Fibroblast of the conjunctiva (primary cell): ENCODE results near the gene ZDHHC9.
"Not testable (repeated sequence)": the region's sequence is repeated elsewhere in the genome, so short reads cannot be mapped to it uniquely, and the experiment has no call there.

Source experiments
- DNase-seq: peaks from one replicate; pipeline ENCODE4 v3.0.0-alpha.2; 2010; ENCODE audit warnings: low read depth

The ZDHHC9 gene

DNA sequence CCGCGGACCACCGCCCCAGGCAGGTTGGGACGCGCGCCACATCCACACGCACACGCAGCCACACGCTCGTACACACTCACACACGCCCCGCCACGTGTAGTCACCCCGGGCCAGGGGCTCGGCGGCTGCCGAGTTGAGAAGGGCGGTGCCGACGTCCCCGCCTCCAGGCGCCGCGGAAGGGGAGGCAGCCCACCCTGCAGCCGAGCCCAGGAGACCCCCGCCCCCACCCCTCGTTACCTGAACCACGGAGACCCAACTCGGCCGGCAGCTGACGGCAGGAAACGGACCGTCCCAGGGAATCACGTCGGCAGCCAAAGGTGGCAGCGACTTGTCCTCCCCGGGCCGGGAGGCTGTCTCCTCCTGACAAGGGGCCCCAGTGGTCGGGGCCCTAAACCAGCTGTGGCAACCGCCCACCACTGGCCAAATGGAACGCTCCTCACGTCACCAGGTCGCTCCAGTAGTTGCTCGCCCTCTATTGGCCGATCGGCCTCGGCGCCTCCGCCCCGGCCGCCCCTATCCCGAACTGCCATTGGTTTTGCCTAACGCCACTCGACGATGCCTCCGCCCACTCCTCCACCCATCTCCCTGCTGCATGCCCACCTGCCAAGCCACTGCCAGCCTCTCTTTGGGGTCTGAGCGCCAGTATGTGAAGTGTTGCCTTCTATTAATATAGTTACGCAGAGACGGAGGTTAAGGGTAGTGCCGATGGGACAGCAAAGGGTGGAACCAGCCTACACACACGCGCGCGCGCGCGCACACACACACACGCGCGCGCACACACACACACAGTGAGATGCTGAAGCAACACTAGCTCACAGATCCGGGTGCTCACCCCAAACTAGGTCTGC, at the start of gene ZDHHC9:
Gene ZDHHC9, minus strand, starts transcription at position 428 of the 848 bp plus-strand sequence. CDS start 1,941 bp downstream, outside the sequence.
- DNase-seq, result peak; percentile 72

DNA sequence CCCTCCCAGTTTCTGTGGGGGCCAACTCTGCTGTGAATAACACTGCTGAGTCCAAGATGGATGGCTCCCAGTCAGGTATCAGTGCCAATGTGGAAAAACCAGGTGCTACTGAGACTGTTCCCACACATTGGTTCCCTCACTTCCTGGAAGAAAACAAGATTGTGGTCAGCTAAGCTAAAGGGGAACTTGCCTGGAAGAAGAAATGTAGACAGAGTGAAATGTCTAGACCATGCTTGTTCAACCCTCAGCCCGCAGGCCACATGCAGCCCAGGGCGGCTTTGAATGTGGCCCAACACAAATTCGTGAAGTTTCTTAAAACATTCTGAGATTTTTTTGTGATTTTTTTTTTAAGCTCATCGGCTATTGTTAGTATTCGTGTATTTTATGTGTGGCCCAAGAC, 33.7 kb upstream of the ZDHHC9 start:
- no peak for DNase-seq

DNA sequence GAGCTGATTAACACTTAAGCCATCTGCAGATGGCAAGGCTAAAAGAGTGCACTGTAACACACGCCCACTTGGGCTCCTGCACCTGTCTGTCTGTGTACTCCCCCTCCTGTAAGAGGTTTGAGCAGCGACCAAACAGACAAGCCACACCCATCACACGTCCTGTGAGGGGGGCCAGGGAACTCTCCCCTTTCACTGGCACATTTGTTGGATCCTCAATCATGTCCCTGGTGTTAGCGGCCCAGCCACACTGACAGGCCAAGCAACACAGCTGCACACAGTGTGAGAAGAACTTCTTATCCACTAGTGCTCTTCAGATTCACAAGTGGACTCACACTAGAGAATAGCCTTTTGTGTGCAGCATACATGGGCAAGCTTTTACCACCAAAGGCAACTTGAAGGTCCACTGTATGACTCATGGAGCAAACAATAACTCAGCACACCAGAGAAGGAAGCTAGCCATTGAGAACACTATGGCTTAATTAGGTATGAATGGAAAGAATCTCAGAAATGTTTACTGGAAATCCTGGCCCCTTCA, 33.2 kb upstream of the ZDHHC9 start:
- DNase-seq, result no peak

DNA sequence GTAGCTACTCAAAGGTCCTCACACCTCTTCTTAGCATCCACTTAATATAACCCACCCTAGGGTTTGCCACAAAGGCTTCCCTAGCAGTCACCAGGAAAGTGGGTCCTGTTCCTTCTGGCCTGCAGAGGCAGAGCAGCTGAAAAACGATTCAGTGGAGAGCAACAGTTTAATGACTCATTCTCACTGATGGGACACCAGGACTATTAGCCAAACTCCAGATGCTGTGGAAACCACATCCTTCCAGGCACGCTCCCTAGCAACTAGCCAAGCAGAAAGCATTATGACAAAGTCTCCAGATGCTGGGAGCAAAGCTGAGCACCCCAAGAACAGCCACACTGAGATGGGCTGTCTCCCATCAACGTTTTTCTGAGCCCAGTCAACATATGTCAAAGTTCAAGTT, 32.0 kb upstream of the ZDHHC9 start:
- peak; percentile 34 for DNase-seq

DNA sequence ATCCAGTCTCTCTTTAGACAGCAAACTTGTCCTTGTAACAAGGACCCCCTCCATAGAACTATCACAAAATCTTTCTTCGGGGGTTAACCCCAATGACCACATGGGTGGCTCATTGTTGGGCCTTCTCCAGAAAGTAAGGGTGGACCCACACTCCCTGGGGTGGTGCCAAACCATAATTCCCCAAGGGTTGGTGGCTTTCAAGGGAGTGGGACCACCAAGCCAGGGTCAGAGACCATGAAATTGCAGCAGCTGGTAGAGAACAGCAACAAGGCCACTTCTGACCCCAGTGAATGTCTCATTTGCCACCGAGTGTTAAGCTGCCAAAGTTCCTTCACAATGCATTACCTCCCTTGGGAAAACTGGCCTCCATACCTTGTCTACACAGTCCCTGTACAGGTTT, 28.8 kb upstream of the ZDHHC9 start:
- no peak for DNase-seq

DNA sequence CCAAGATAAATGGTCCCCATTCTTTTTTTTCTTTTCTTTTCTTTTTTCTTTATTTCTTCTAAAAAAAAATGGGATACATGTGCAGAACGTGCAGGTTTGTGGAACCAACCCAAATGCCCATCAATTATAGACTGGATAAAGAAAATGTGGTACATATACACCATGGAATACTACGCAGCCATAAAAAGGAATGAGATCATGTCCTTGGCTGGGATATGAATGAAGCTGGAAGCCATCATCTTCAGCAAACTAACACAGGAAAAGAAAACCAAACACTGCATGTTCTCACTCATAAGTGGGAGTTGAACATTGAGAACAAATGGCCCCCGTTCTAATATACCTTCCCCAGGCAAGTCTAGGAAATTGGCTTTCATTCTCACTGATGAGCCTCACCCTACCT, 22.6 kb upstream of the ZDHHC9 start:
- DNase-seq, result not testable (repeated sequence)

DNA sequence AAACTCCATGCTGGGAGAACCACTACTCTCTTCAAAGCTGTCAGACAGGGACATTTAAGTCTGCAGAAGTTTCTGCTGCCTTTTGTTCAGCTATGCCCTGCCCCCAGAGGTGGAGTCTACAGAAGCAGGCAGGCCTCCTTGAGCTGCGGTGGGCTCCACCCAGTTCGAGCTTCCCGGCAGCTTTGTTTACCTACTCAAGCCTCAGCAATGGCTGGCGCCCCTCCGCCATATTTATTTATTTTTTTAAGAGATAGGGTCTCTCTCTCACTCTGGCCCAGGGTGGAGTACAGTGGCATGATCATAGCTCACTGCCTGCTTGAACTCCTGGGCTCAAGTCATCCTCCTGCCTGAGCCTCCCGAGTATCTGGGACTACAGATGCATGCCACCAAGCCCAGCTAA, 15.4 kb upstream of the ZDHHC9 start:
- DNase-seq, result not testable (repeated sequence)

DNA sequence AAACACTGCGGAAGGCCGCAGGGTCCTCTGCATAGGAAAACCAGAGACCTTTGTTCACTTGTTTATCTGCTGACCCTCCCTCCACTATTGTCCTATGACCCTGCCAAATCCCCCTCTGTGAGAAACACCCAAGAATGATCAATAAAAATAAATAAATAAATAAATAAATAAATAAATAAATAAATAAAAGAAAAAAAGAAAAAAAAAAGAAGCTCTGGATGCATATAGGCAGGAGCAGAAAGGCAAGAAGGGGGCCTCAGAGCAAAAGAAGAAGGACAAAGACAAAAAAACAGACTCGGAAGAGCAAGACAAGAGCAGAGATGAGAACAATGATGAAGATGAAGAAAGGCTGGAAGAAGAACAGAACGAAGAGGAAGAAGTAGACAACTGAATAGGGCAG, 8.1 kb upstream of the ZDHHC9 start:
- not testable (repeated sequence) for DNase-seq

DNA sequence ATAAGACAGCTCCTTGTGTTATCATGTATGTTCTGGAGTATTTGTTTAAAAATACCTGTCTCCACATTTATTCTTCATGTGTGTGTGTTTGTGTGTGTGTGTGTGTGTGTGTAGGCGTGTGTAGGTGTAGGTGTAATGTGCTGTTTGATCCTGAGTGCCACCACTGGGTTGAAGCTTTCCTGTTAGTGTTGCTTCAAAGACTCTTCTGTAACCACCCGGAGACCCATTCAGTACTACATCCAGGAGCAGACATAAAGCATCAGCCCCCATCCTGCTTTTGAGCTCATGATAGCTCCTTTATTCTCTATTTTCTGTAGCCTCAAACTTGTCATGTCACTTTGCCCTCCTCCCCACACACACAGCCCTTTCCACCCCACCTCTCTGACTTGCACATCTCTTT, 3.0 kb upstream of the ZDHHC9 start:
- DNase-seq, result no peak

DNA sequence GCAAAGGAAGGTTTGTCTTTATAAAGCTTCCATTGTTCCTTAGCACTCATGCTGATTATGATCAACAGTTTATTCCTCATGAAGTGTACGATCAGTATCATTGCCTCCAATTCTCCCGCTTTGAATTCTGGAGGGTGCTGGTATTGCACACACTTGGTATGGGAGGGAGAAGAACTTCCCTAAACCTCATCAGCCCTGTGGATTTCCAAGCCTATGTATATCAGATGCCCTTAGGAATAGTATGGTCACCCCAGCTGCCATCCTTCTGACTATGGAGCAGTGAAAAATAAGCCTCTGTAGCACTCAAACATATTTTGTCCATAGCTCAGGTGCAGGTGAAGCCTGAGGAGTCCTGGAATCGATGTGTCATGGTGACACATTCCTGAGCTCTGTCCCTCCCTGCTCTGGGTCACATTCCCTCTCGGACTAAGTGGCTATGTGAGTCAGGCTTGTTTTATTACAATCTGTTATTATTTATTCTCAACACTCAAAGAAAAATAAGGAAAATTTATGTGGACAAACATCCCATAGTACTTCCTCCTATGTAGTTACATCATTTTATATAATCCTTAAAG, 2.0 kb upstream of the ZDHHC9 start:
- DNase-seq, result no peak

DNA sequence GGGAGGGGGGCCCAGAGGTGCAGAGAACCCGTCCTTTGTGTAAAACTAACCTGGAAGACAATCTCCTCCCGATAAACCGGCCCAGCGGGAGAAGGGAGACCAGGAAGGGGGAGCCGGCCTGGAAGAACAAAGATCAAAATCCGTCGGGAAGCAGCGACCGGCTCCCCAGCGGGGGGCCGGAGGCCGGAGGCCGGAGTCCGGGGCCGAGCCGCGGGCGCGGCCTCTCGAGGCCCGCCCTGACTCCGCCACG, 552 bp downstream of the ZDHHC9 start:
- DNase-seq, result no peak

DNA sequence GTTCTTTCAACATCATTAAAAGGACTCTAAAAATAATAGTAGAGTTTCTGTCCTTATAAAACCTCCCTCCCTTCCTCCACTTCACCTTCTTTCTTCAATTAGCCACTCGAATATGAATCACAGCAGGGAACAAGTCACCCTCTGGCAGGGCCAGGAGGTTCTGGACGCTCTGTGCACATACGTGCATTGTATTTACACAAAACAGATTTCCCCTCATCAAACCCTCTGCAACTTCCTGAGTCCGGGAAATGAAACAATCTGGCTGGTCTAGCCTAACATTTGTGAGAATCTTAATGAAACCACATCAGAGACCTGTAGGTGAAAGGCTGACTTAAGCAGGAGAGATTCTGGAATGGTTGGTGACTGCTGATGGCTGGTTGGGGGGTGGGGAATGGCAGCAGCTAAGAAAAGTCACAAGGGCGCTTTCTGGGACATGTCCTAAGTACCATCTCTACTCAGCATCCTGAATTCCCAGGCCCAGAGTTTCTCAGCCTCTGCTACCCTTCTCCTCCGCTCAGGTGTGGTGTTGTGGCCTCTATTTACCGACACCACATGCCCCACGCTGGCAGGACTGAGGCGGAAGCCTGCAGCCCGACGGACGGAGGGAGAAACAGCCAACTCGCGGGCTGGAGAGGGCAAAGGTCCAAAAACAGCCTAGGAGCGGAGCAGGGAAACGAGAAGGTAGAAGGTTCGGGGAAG, 1.0 kb downstream of the ZDHHC9 start:
- DNase-seq, result no peak

DNA sequence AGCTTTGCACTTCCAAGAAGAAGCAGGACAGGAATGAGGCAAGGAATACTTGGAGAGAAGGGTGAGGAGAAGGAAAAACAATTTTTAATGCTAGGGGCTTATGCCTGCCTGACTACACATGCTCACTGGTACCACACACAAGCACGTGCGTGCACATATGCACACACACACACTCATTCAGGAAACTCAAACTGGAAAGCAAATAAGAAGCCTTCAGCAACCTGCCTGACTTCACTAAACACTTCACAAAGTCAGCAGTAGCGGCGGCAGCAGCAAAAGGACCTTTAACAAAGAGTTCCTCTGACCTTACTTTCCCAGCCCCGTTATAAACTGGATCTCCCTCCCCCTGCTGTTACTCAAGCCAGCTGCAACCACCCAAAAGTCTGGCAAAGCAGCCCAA, 3.3 kb downstream of the ZDHHC9 start:
- no peak for DNase-seq

DNA sequence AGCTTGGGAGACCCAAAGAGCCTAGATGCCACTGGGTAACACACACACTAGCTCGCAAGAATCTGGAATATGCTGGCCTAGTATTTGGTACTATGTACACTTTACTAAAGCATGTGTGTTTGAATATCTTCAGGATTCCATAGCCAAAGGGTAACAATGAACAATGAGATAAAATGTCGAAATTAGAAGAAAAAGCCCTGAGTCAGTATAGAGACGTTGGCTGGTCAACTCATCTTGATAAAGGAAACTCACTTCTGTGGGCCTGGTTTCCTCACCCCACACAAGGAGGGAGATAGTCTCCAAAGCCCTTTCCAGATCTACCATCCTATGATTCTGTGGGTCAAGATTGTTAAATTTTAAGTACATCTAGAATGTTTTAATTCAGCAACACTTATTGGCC, 6.9 kb downstream of the ZDHHC9 start:
- DNase-seq, result no peak

DNA sequence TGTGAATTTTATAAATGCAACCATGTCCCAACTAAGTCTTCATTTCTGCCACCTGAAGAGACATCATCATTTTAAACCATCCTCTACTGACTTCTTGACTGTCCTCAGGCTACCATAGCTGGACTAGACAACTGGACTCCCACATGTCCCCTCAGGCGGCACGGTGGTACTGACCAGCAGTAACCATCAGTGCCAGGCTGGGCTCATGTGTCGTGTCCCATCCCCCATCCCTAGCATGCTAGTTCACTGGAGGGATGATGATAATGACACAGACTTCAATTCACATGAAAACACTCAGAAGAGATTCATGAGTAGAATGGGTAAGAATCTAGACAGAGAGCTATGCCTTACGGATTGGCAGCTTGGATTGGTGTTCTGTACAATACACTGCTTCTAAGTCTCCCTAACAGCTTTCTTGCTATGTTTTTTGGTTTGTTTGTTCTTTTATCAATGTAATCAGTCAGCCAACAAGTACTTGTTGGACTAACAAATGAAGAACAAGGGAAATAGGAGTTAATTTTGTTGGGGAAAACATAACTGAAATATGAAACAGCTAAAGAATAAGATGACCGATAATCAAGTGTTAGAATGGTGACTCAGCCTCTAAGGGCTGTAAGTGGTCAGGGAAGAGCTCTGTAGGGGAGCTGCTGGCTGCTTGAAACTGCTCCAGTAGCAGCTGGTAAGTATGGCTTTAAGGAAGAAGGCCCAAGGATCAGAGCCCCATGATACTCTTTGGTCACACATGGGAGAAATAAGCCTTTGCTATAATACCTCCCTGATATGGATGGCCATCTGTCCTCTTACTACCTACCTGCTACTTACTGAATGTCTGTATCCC, 10.3 kb downstream of the ZDHHC9 start:
- DNase-seq, result peak; percentile 23

DNA sequence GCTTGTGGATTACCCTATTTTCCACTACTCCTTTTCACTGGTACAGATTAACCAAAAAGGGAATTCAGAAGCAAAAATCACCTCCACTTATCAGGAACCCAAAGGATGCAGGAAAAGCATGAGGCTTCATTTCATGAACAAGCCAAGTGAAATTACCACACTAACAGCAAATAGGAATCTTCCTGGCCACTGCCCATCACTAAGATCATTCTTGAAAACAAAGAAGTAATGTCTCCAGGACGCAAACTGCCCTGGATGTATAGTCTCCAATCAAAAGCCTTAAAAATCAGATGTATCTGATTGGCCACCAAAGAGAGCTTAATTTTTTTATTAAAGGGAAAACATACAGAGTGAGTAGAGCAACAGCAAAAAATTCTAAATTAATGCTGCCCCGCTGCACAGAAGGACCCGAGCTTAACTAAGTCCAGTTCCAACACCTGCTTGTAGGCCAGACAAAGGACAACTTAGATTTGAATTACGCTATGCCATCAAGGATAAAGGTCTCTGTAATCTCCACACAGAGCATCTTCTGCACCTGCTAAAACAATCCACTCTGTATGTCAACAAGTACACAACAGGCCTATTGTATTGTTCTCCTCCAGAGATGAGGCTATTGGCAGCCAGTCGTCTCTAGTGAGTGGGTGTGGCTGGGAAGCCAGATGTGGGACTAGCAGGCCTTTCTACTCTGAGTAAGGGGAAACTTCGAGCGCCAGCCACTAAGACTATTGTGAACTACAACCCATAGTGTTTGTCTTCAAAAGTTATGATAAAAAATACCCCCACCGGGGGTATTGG, 12.4 kb downstream of the ZDHHC9 start:
- no peak for DNase-seq

DNA sequence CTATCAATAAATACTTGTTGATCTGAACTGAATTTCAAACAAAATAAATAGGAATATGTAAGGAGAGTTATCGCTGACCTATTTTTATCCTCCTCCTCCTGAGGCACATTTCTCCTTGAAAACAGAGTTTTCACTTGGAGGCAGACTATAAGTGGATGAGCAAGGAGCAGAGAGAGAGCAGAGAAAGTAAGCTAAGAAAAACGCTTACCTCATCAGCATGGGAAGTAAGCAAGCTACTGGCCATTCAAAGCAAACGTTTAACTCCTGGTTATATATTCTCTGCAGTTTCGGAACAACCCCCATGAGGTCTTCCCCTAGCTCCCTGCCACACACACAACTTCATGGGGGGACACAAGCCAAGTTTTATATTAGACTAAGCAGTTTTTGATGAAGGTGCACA, 13.2 kb downstream of the ZDHHC9 start:
- DNase-seq, result no peak

DNA sequence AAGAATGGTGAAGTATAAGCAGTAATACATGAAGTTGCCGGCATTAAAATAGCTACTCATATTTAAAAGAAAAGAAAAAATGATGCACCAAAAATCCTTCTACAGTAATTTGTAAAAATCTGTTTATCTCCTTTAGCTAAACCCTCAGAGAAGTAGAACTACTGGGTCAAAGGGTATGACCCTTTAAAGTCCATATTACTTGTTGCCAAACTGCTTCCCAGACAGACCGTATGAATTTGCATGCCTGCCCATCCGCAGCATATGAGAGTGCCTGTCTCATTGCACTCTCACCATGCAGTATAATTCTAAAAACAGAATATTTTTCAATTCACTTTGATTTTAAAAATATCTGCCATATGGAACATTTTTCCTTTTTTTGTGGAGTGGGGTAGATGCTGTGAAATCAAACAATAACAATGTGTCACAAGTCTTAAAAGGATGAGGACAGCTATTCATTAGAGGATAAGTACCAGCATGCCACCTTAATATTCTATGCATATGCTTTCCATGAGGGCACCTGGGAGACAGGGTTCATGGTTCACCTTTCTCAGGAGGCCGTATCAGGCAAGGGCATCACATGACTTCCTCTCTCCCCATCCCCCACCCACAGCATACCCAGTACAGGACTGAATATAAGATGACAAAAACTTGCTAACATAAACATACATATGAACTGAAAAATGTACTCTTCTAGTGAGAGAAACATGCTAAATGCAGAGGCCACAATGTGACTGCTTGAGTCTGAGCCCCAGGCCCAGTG, 17.8 kb downstream of the ZDHHC9 start:
- DNase-seq, result no peak

DNA sequence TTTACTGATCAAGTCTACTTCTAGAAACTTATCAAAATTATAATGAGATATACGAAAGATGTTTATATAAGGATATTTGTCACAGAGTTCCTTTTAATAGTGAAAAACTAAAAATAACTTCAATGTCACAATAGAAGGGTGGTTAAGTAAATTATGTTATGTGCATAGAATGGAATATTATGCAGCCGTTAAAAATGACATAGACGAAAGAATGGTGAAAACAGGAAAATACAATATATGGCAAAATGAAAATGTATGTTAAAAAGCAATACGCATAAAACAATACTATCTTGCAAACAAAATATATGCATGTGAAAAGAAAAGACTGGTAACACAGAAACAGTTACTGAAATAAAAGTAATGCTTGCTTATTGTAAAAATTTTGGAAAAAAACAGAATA, 19.1 kb downstream of the ZDHHC9 start:
- no peak for DNase-seq

DNA sequence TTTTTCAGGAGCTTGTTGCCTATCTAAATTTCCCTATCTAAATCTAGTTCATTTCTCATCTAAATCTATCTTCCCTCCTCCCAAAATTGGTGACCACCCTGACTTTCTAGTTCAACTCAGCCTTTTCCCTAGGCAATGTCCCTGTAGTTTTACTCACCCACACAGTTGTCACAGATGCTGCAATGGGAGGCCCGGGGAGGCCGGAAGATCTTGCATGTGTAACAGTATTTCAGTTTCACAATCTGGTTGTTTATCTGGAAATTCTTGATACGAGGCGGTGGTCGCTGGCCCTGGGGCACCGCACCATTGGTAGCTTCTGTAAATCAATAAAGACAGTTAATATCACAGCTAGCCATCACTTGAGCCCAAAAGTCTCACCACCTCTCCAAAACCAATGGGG, 20.2 kb downstream of the ZDHHC9 start:
- DNase-seq, result no peak

DNA sequence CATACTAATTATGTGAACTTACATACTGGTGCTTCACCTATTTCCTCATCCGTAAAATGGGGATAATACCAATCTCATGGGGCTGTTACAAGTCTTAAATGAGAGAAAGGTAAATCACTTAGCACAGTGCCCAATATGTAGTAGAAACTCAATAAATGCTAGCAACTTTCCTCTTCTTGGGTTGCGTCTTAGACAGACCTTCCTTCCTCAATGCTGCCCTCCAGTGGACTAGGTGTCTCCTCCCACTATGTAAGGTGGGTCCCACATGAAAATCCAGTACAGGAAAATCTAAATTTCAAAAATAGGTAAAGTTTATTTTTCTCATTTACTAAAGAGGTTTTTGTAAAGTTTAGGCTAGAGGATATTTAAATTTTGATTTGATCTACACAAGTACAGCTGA, 20.6 kb downstream of the ZDHHC9 start:
- DNase-seq, result peak; percentile 29
